Esophagus muscularis mucosa (tissue), 4 donors: ENCODE measurements around the gene DNAH3. TPM values are rescaled to one million over a fixed set of nuclear protein-coding genes. Genes with fewer than 3 reads are reported as not detected.

ENCODE experiments used
- DNase-seq: peaks from one replicate; pipeline ENCODE4 v3.0.0-alpha.2; 2017; ENCODE audit errors: extremely low spot score
- H3K27ac ChIP-seq, 4 donors: fragments of 200-600 bp; sonication (generic); replicated peaks in 1 of 4; 1 replicate in 3 of 4; 2 replicates in 1 of 4; pipeline ENCODE4 v1.5.1; 2016 to 2019; ENCODE audit warnings: mild to moderate bottlenecking in 1 of 4
- H3K27me3 ChIP-seq, 4 donors: fragments of 200-600 bp; sonication (generic); one replicate each; pipeline versions ENCODE4 v1.5.1 to v1.6.0; 2016 to 2019
- H3K36me3 ChIP-seq, 4 donors: fragments of 200-600 bp; sonication (generic); one replicate each; pipeline ENCODE4 v1.5.1; 2016 to 2019
- H3K4me1 ChIP-seq, 4 donors: fragments of 200-600 bp; sonication (generic); one replicate each; pipeline ENCODE4 v1.5.1; 2016 to 2019
- H3K4me3 ChIP-seq, 4 donors: fragments of 200-600 bp; sonication (generic); 1 replicate in 2 of 4; 2 replicates in 2 of 4; pipeline ENCODE4 v1.5.1; 2016 to 2019; ENCODE audit warnings: mild to moderate bottlenecking in 4 of 4, moderate library complexity in 1 of 4
- H3K9me3 ChIP-seq, 4 donors: fragments of 200-600 bp; sonication (generic); 1 replicate in 3 of 4; 2 replicates in 1 of 4; pipeline ENCODE4 v1.5.1; 2016 to 2019
- CTCF ChIP-seq, 3 experiments: fragments of 200-600 bp in 2 of 3; fragments of 450-650 bp in 1 of 3; sonication (generic) in 2 of 3; IDR thresholded peaks; one replicate each; pipeline ENCODE4 v1.5.1; 2017 to 2019; ENCODE audit warnings: antibody characterized with exemption in 3 of 3, mild to moderate bottlenecking in 2 of 3, moderate library complexity in 1 of 3
- EP300 ChIP-seq: sonication (generic); formaldehyde crosslinking; IDR thresholded peaks from one replicate; pipeline ENCODE4 v1.6.1; 2017; ENCODE audit warnings: antibody characterized with exemption
- POLR2A ChIP-seq: fragments of 450-650 bp; IDR thresholded peaks from one replicate; pipeline ENCODE4 v1.6.1; 2017; ENCODE audit warnings: antibody characterized with exemption, moderate library complexity, mild to moderate bottlenecking, low read depth
- POLR2AphosphoS5 ChIP-seq, 2 donors: sonication (generic); formaldehyde crosslinking; IDR thresholded peaks; one replicate each; pipeline ENCODE4 v1.6.1; 2017; ENCODE audit warnings: antibody characterized with exemption in 2 of 2
- WGBS: methylation state at CpG from one replicate; pipeline ENCODE4 v1.1.5; 2018; 5-methylcytosine and 5-hydroxymethylcytosine counted together
- intact Hi-C: fragments of 100-400 bp; cut with DNase I; formaldehyde crosslinking; loops from one replicate; pipeline ENCODE4 v1.15.1; 2023
- total RNA-seq, 4 donors: library from RNA; depleted of rRNA; stranded (reverse); fragments of >200 nt; gene quantifications; one replicate each; pipeline versions ENCODE4 v1.1.0 to v1.2.1, GENCODE V29; 2016

Gene DNAH3
- total RNA-seq, 4 donors from 2014 or later: under 0.01 to 0.13 TPM; not detected in 2

GRCh38 chr16:20954574-20954973 lies 196.1 kb downstream of the DNAH3 start:
- H3K9me3 ChIP-seq: no peaks in the 10 kb centered on the region
- no peak overlapping the region for H3K27ac ChIP-seq
- 90% methylated on average over 11 of the region's 11 CpGs for WGBS
- intact Hi-C loops: no loop called here
- H3K36me3 ChIP-seq: no peaks in the 10 kb centered on the region
- H3K27me3 ChIP-seq: no peaks in the 10 kb centered on the region
- no peak overlapping the region for H3K4me3 ChIP-seq
- no peaks in the 10 kb centered on the region for H3K4me1 ChIP-seq
- TF ChIP-seq EP300: no peak
- TF ChIP-seq POLR2AphosphoS5 (IDR thresholded peaks at IDR 0.05): no peak
- TF ChIP-seq CTCF (IDR thresholded peaks at IDR 0.05): no peak
- no peak for TF ChIP-seq POLR2A
- no peak for DNase-seq

- Histone ChIP-seq H3K27ac (no peak overlapping the region), H3K4me1 (no peaks in the 10 kb centered on the region), H3K4me3 (no peak overlapping the region), H3K9me3 (no peaks in the 10 kb centered on the region), H3K36me3 (no peaks in the 10 kb centered on the region), H3K27me3 (no peaks in the 10 kb centered on the region)
- no peak for TF ChIP-seq POLR2A
- TF ChIP-seq POLR2AphosphoS5 (IDR thresholded peaks at IDR 0.05): no peak
- TF ChIP-seq CTCF (IDR thresholded peaks at IDR 0.05): no peak
- TF ChIP-seq EP300: no peak
- intact Hi-C loops: no loop called here
- WGBS: 80% methylated on average over 13 of the region's 13 CpGs
- no peak for DNase-seq
Measured at GRCh38 chr16:20952139-20952920, 198.3 kb downstream of the DNAH3 start.

GRCh38 chr16:20950294-20950693 lies 200.4 kb downstream of the DNAH3 start:
- no peaks in the 10 kb centered on the region for H3K4me1 ChIP-seq
- no peaks in the 10 kb centered on the region for H3K36me3 ChIP-seq
- DNase-seq: no peak
- intact Hi-C loops: no loop called here
- no peak overlapping the region for H3K27ac ChIP-seq
- TF ChIP-seq POLR2A: no peak
- no peak for TF ChIP-seq CTCF (IDR thresholded peaks at IDR 0.05)
- no peak for TF ChIP-seq EP300
- TF ChIP-seq POLR2AphosphoS5 (IDR thresholded peaks at IDR 0.05): no peak
- no peaks in the 10 kb centered on the region for H3K9me3 ChIP-seq
- 85% methylated on average over 4 of the region's 4 CpGs for WGBS
- H3K27me3 ChIP-seq: no peaks in the 10 kb centered on the region
- no peak overlapping the region for H3K4me3 ChIP-seq

- no peak for TF ChIP-seq EP300
- TF ChIP-seq POLR2A: no peak
- TF ChIP-seq POLR2AphosphoS5 (IDR thresholded peaks at IDR 0.05): no peak
- TF ChIP-seq CTCF (IDR thresholded peaks at IDR 0.05): no peak
- WGBS: 77% methylated on average over 3 of the region's 3 CpGs
- Histone ChIP-seq H3K4me3 (no peak overlapping the region), H3K27me3 (no peaks in the 10 kb centered on the region), H3K27ac (no peak overlapping the region), H3K36me3 (no peaks in the 10 kb centered on the region), H3K4me1 (no peaks in the 10 kb centered on the region), H3K9me3 (no peaks in the 10 kb centered on the region)
- intact Hi-C loops: loop anchor here (10.0 kb wide), 1 partner anchor 105 kb away; no protein-coding TSS in a partner anchor
- no peak for DNase-seq
Measured at GRCh38 chr16:20949660-20950059, 201.0 kb downstream of the DNAH3 start.
